HEK293 (cell line): ENCODE measurements around the gene LRRFIP1.

Experiments used
- CTCF ChIA-PET: fragments of 350-600 bp; formaldehyde crosslinking; extraction: SDS; loops from one replicate; lab custom pipeline; 2021; ENCODE audit warnings: antibody characterized with exemption; lab: Yijun Ruan, JAX
- POLR2A ChIA-PET: fragments of 300-600 bp; formaldehyde crosslinking; extraction: SDS; loops from one replicate; lab custom pipeline; 2020; ENCODE audit warnings: antibody characterized with exemption, inconsistent platforms; lab: Yijun Ruan, JAX
- H3K27ac ChIP-seq: fragments of 200-500 bp; sonication (Bioruptor generic); 2 replicates; pipeline ENCODE4 v1.5.1; 2014; ENCODE audit warnings: low read depth, low read length, control low read depth, inconsistent platforms; ENCODE audit errors: extremely low read depth
- H3K36me3 ChIP-seq, 2 experiments: fragments of 200-500 bp in 1 of 2; sonication (Bioruptor generic) in 1 of 2; 1 replicate in 1 of 2; 2 replicates in 1 of 2; pipeline ENCODE4 v1.5.1; 2014 to 2017; ENCODE audit warnings: inconsistent platforms in 2 of 2, low read length in 2 of 2; ENCODE audit not compliant: control insufficient read depth in 2 of 2, insufficient read depth in 1 of 2
- H3K4me1 ChIP-seq: fragments of 200-500 bp; sonication (Bioruptor generic); 2 replicates; pipeline ENCODE4 v1.5.1; 2014; ENCODE audit warnings: mild to moderate bottlenecking, low read length, inconsistent platforms; ENCODE audit not compliant: control insufficient read depth, insufficient read depth
- H3K4me3 ChIP-seq: 2 replicates; pipeline ENCODE4 v1.5.1; 2011; ENCODE audit warnings: low read depth, mild to moderate bottlenecking, control low read depth, low read length, moderate library complexity
- H3K9me3 ChIP-seq: fragments of 200-500 bp; sonication (Bioruptor generic); 2 replicates; pipeline ENCODE4 v1.5.1; 2014; ENCODE audit warnings: low read depth, low read length, inconsistent platforms; ENCODE audit not compliant: control insufficient read depth, insufficient read depth
- AEBP2 ChIP-seq: fragments of 450-650 bp; formaldehyde crosslinking; IDR thresholded peaks from 2 replicates; pipeline ENCODE4 v1.5.1; 2016; ENCODE audit warnings: missing biosample characterization, missing genetic modification characterization, borderline replicate concordance
- MYNN ChIP-seq: fragments of 450-650 bp; formaldehyde crosslinking; IDR thresholded peaks from 2 replicates; pipeline ENCODE4 v1.5.1; 2016; ENCODE audit warnings: missing biosample characterization, missing genetic modification characterization, borderline replicate concordance
- REPIN1 ChIP-seq: fragments of 450-650 bp; formaldehyde crosslinking; IDR thresholded peaks from 2 replicates; pipeline ENCODE4 v1.5.1; 2017; ENCODE audit warnings: missing biosample characterization, missing genetic modification characterization, low read depth
- SETDB1 ChIP-seq: IDR thresholded peaks from one replicate; pipeline ENCODE4 v1.6.1; 2017; ENCODE audit warnings: mild to moderate bottlenecking, low read length, moderate library complexity, mixed read lengths; ENCODE audit not compliant: insufficient read length
- ZBTB20 ChIP-seq: fragments of 450-650 bp; formaldehyde crosslinking; IDR thresholded peaks from 2 replicates; pipeline ENCODE4 v1.5.1; 2016; ENCODE audit warnings: missing biosample characterization, missing genetic modification characterization
- ZFHX2 ChIP-seq: fragments of 450-650 bp; formaldehyde crosslinking; conservative IDR thresholded peaks from 2 replicates; pipeline ENCODE4 v1.5.1; 2016; ENCODE audit warnings: missing biosample characterization, missing genetic modification characterization
- ZFP69B ChIP-seq: fragments of 450-650 bp; formaldehyde crosslinking; IDR thresholded peaks from 2 replicates; pipeline ENCODE4 v1.5.1; 2016; ENCODE audit warnings: missing biosample characterization, missing genetic modification characterization
- ZNF121 ChIP-seq: fragments of 450-650 bp; formaldehyde crosslinking; IDR thresholded peaks from 2 replicates; pipeline ENCODE4 v1.5.1; 2016; ENCODE audit warnings: missing biosample characterization, missing genetic modification characterization
- ZNF140 ChIP-seq: fragments of 450-650 bp; formaldehyde crosslinking; IDR thresholded peaks from 2 replicates; pipeline ENCODE4 v1.5.1; 2016; ENCODE audit warnings: missing biosample characterization, missing genetic modification characterization
- ZNF155 ChIP-seq: fragments of 450-650 bp; formaldehyde crosslinking; IDR thresholded peaks from 2 replicates; pipeline ENCODE4 v1.5.1; 2016; ENCODE audit warnings: missing biosample characterization, missing genetic modification characterization
- ZNF175 ChIP-seq: fragments of 450-650 bp; formaldehyde crosslinking; IDR thresholded peaks from 2 replicates; pipeline ENCODE4 v1.5.1; 2016; ENCODE audit warnings: missing biosample characterization, missing genetic modification characterization
- ZNF211 ChIP-seq: fragments of 450-650 bp; formaldehyde crosslinking; IDR thresholded peaks from 2 replicates; pipeline ENCODE4 v1.5.1; 2016; ENCODE audit warnings: low read depth, missing biosample characterization, missing genetic modification characterization
- ZNF223 ChIP-seq: fragments of 450-650 bp; formaldehyde crosslinking; IDR thresholded peaks from 2 replicates; pipeline ENCODE4 v1.5.1; 2016; ENCODE audit warnings: missing biosample characterization, missing genetic modification characterization
- ZNF24 ChIP-seq: fragments of 450-650 bp; formaldehyde crosslinking; IDR thresholded peaks from 2 replicates; pipeline ENCODE4 v1.5.1; 2016; ENCODE audit warnings: missing biosample characterization, missing genetic modification characterization
- ZNF280D ChIP-seq: fragments of 450-650 bp; formaldehyde crosslinking; IDR thresholded peaks from 2 replicates; pipeline ENCODE4 v1.5.1; 2016; ENCODE audit warnings: missing biosample characterization, missing genetic modification characterization
- ZNF324 ChIP-seq: fragments of 450-650 bp; formaldehyde crosslinking; IDR thresholded peaks from 2 replicates; pipeline ENCODE4 v1.5.1; 2016; ENCODE audit warnings: missing biosample characterization, missing genetic modification characterization
- ZNF521 ChIP-seq: fragments of 450-650 bp; formaldehyde crosslinking; IDR thresholded peaks from 2 replicates; pipeline ENCODE4 v1.5.1; 2017; ENCODE audit warnings: missing biosample characterization, mild to moderate bottlenecking, missing genetic modification characterization
- ZNF560 ChIP-seq: fragments of 450-650 bp; formaldehyde crosslinking; IDR thresholded peaks from 2 replicates; pipeline ENCODE4 v1.5.1; 2017; ENCODE audit warnings: missing biosample characterization, missing genetic modification characterization, borderline replicate concordance
- ZNF596 ChIP-seq: fragments of 450-650 bp; IDR thresholded peaks from 2 replicates; pipeline ENCODE4 v1.5.0; 2018; ENCODE audit warnings: missing biosample characterization, mild to moderate bottlenecking, missing genetic modification characterization, moderate library complexity
- ZNF624 ChIP-seq: fragments of 450-650 bp; formaldehyde crosslinking; IDR thresholded peaks from 2 replicates; pipeline ENCODE4 v1.5.1; 2017; ENCODE audit warnings: missing biosample characterization, missing genetic modification characterization
- ZNF629 ChIP-seq: fragments of 450-650 bp; formaldehyde crosslinking; IDR thresholded peaks from 2 replicates; pipeline ENCODE4 v1.5.1; 2017; ENCODE audit warnings: missing biosample characterization, missing genetic modification characterization
- ZNF747 ChIP-seq: fragments of 450-650 bp; formaldehyde crosslinking; IDR thresholded peaks from 2 replicates; pipeline ENCODE4 v1.5.1; 2016; ENCODE audit warnings: missing biosample characterization, missing genetic modification characterization
- ZNF792 ChIP-seq: fragments of 450-650 bp; formaldehyde crosslinking; IDR thresholded peaks from 2 replicates; pipeline ENCODE4 v1.5.1; 2016; ENCODE audit warnings: missing biosample characterization, missing genetic modification characterization
- ZNF830 ChIP-seq: fragments of 450-650 bp; IDR thresholded peaks from 2 replicates; pipeline ENCODE4 v1.5.0; 2018; ENCODE audit warnings: missing biosample characterization, missing genetic modification characterization, low read depth, mild to moderate bottlenecking, moderate library complexity
- ZSCAN30 ChIP-seq: fragments of 450-650 bp; IDR thresholded peaks from 2 replicates; pipeline ENCODE4 v1.5.1; 2018; ENCODE audit warnings: missing biosample characterization, mild to moderate bottlenecking, missing genetic modification characterization, moderate library complexity
- TF ChIP-seq, protein P1 (sequence below): fragments of 450-650 bp; formaldehyde crosslinking; IDR thresholded peaks from 2 replicates; pipeline ENCODE4 v1.5.1; 2016; ENCODE audit warnings: missing biosample characterization, missing genetic modification characterization
- TF ChIP-seq, protein P2 (sequence below): fragments of 450-650 bp; formaldehyde crosslinking; conservative IDR thresholded peaks from 2 replicates; pipeline ENCODE4 v1.5.1; 2016; ENCODE audit warnings: low read depth, missing biosample characterization, missing genetic modification characterization

Gene LRRFIP1

DNA sequence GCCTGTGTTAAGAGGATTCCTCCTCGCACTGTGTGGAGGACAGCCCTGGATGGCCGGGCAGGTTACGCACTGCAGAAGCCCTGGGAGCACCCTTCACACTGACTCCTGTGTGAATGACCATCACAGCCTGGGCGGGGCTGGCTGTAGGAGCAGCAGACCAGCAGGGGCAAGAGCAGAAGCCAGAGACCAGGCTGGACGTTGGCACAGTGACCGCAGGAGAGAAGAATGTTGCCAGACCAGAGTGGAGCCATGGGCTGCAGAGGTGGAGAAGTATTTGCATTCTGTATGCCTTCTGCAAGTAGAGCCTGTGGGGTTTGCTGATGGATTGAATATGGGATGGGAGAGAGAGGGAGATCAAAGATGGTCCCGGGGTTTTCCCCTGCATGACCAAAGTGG, 23.1 kb downstream of the LRRFIP1 start (continued):
- no peak for TF ChIP-seq ZNF280D
- TF ChIP-seq ZNF324 (tag by site-specific recombination) = no peak
- no peak for TF ChIP-seq ZNF596
- no peak for TF ChIP-seq AEBP2 (tag by site-specific recombination)
- TF ChIP-seq, all 188 proteins: peak for 0

- no peak overlapping the region for H3K27ac ChIP-seq
- ChIA-PET CTCF (no interaction called here), POLR2A (no interaction called here)
- no peaks in the 10 kb centered on the region for H3K4me1 ChIP-seq
- no peak overlapping the region for H3K4me3 ChIP-seq
- TF ChIP-seq REPIN1 (tag by site-specific recombination) = no peak
- TF ChIP-seq ZNF624 (tag by site-specific recombination) = no peak
- TF ChIP-seq ZNF175 (tag by site-specific recombination) = no peak
- no peak for TF ChIP-seq ZNF223 (tag by site-specific recombination)
- TF ChIP-seq ZNF155 (tag by site-specific recombination) = no peak
- no peak for TF ChIP-seq SETDB1
- no peak for TF ChIP-seq ZNF830 (tag by site-specific recombination)
- no peak for TF ChIP-seq ZNF140 (tag by site-specific recombination)
- TF ChIP-seq ZNF747 (tag by site-specific recombination) = no peak
- TF ChIP-seq ZNF24 (tag by site-specific recombination) = no peak
- TF ChIP-seq, protein P1, sequence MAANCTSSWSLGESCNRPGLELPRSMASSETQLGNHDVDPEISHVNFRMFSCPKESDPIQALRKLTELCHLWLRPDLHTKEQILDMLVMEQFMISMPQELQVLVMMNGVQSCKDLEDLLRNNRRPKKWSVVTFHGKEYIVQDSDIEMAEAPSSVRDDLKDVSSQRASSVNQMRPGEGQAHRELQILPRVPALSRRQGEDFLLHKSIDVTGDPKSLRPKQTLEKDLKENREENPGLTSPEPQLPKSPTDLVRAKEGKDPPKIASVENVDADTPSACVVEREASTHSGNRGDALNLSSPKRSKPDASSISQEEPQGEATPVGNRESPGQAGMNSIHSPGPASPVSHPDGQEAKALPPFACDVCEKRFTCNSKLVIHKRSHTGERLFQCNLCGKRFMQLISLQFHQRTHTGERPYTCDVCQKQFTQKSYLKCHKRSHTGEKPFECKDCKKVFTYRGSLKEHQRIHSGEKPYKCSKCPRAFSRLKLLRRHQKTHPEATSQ (tag by site-specific recombination) = no peak
- no peak for TF ChIP-seq ZNF560 (tag by site-specific recombination)
- TF ChIP-seq ZBTB20 (tag by site-specific recombination) = no peak
- H3K36me3 ChIP-seq = peaks cover 0 to 20% of the 10 kb centered on the region in 2 experiments; a peak in 1 of 3 replicates
- no peaks in the 10 kb centered on the region for H3K9me3 ChIP-seq
Observed at GRCh38 chr2:237651761-237652160, 24.4 kb downstream of the LRRFIP1 start.

- H3K4me1 ChIP-seq = no peaks in the 10 kb centered on the region
- peaks cover 0 to 20% of the 10 kb centered on the region in 2 experiments; a peak in 1 of 3 replicates for H3K36me3 ChIP-seq
- H3K4me3 ChIP-seq = no peak overlapping the region
- H3K27ac ChIP-seq = no peak overlapping the region
- POLR2A ChIA-PET = no interaction called here
- H3K9me3 ChIP-seq = no peaks in the 10 kb centered on the region
- CTCF ChIA-PET = no interaction called here
- no peak for TF ChIP-seq ZNF521
- TF ChIP-seq ZNF324 (tag by site-specific recombination) = no peak
- TF ChIP-seq ZNF121 (tag by site-specific recombination) = no peak
- TF ChIP-seq MYNN (tag by site-specific recombination) = no peak
- no peak for TF ChIP-seq ZNF629 (tag by site-specific recombination)
- TF ChIP-seq ZFP69B (tag by site-specific recombination) = no peak
- TF ChIP-seq, protein P2, sequence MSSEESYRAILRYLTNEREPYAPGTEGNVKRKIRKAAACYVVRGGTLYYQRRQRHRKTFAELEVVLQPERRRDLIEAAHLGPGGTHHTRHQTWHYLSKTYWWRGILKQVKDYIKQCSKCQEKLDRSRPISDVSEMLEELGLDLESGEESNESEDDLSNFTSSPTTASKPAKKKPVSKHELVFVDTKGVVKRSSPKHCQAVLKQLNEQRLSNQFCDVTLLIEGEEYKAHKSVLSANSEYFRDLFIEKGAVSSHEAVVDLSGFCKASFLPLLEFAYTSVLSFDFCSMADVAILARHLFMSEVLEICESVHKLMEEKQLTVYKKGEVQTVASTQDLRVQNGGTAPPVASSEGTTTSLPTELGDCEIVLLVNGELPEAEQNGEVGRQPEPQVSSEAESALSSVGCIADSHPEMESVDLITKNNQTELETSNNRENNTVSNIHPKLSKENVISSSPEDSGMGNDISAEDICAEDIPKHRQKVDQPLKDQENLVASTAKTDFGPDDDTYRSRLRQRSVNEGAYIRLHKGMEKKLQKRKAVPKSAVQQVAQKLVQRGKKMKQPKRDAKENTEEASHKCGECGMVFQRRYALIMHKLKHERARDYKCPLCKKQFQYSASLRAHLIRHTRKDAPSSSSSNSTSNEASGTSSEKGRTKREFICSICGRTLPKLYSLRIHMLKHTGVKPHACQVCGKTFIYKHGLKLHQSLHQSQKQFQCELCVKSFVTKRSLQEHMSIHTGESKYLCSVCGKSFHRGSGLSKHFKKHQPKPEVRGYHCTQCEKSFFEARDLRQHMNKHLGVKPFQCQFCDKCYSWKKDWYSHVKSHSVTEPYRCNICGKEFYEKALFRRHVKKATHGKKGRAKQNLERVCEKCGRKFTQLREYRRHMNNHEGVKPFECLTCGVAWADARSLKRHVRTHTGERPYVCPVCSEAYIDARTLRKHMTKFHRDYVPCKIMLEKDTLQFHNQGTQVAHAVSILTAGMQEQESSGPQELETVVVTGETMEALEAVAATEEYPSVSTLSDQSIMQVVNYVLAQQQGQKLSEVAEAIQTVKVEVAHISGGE (tag by site-specific recombination) = no peak
- no peak for TF ChIP-seq ZNF211
- no peak for TF ChIP-seq ZFHX2 (tag by site-specific recombination)
- TF ChIP-seq ZNF792 (tag by site-specific recombination) = no peak
- TF ChIP-seq ZSCAN30 = no peak
Observed at GRCh38 chr2:237652181-237652580, 24.8 kb downstream of the LRRFIP1 start.
